SK-N-SH (cell line): ENCODE data around the gene RABEP2.

Experiments
- EP300 ChIP-seq, 2 experiments: IDR thresholded peaks; 2 replicates each; pipeline versions ENCODE4 v1.4.0 to v1.6.1; 2012; ENCODE audit warnings: borderline replicate concordance in 1 of 2, low read depth in 1 of 2, low read length in 1 of 2
- EZH2phosphoT487 ChIP-seq: fragments of 200-600 bp; sonication (generic); IDR thresholded peaks from 2 replicates; pipeline ENCODE4 v1.6.1; 2017; ENCODE audit warnings: low read depth, mixed run types, mild to moderate bottlenecking, antibody characterized with exemption, moderate library complexity, borderline replicate concordance
- FOSL2 ChIP-seq: IDR thresholded peaks from 2 replicates; pipeline ENCODE4 v1.4.0; 2012; ENCODE audit warnings: low read depth, mild to moderate bottlenecking, moderate library complexity, borderline replicate concordance
- GABPA ChIP-seq: IDR thresholded peaks from 2 replicates; pipeline ENCODE4 v1.4.0; 2012; ENCODE audit warnings: low read depth, mild to moderate bottlenecking
- GATA2 ChIP-seq: sonication (generic); formaldehyde crosslinking; IDR thresholded peaks from 2 replicates; pipeline ENCODE4 v1.5.0; 2020; ENCODE audit warnings: mild to moderate bottlenecking, missing genetic modification reagents
- MXI1 ChIP-seq: IDR thresholded peaks from 2 replicates; pipeline ENCODE4 v1.6.1; 2012; ENCODE audit warnings: mild to moderate bottlenecking, low read depth, low read length, improper control_type of control experiment
- POLR2AphosphoS5 ChIP-seq: IDR thresholded peaks from 2 replicates; pipeline ENCODE4 v1.6.1; 2012; ENCODE audit warnings: low read depth, low read length
- SIN3A ChIP-seq: IDR thresholded peaks from 2 replicates; pipeline ENCODE4 v1.6.1; 2012; ENCODE audit warnings: low read depth, mild to moderate bottlenecking, low read length, moderate library complexity, borderline replicate concordance
- TCF12 ChIP-seq: IDR thresholded peaks from 2 replicates; pipeline ENCODE4 v1.4.0; 2012
- YY1 ChIP-seq: IDR thresholded peaks from 2 replicates; pipeline ENCODE4 v1.4.0; 2012; ENCODE audit warnings: low read depth, mild to moderate bottlenecking
- TF ChIP-seq, protein P1 (sequence below): fragments of 200-600 bp; sonication (generic); IDR thresholded peaks from 2 replicates; pipeline ENCODE4 v1.6.1; 2017; ENCODE audit warnings: antibody characterized with exemption, mild to moderate bottlenecking, moderate library complexity
- TF ChIP-seq, protein P2 (sequence below): IDR thresholded peaks from 2 replicates; pipeline ENCODE4 v1.4.0; 2012; ENCODE audit warnings: low read depth, borderline replicate concordance
- TF ChIP-seq, protein P3 (sequence below): IDR thresholded peaks from 2 replicates; pipeline ENCODE4 v1.4.0; 2012; ENCODE audit warnings: low read depth, borderline replicate concordance

DNA sequence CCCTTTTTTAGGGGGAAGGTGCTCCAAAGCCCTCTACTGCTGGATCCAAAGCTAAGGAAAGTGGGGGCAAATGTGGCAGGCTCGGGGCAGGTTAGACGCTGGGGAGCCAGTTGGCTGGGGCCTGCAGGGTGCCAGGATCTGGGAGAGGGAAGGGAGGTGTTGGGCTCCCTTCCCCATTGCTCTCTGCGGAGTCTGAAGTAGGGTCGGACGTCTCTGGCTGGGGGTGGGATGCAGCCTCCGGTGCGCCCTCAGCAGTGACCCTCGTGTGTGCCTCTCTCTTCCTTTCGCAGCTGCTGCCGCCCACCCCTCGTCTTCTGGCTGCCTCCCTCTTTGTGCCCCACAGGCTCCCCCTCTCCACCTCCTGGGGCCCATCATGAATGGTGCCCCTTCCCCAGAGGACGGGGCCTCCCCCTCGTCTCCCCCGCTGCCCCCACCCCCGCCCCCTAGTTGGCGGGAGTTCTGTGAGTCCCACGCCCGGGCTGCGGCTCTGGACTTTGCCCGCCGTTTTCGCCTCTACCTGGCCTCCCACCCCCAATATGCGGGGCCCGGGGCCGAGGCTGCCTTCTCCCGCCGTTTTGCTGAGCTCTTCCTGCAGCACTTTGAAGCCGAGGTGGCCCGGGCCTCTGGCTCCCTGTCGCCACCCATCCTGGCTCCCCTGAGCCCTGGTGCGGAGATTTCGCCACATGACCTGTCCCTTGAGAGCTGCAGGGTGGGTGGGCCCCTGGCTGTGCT, 59.1 kb downstream of the RABEP2 start:
- TF ChIP-seq, protein P1, sequence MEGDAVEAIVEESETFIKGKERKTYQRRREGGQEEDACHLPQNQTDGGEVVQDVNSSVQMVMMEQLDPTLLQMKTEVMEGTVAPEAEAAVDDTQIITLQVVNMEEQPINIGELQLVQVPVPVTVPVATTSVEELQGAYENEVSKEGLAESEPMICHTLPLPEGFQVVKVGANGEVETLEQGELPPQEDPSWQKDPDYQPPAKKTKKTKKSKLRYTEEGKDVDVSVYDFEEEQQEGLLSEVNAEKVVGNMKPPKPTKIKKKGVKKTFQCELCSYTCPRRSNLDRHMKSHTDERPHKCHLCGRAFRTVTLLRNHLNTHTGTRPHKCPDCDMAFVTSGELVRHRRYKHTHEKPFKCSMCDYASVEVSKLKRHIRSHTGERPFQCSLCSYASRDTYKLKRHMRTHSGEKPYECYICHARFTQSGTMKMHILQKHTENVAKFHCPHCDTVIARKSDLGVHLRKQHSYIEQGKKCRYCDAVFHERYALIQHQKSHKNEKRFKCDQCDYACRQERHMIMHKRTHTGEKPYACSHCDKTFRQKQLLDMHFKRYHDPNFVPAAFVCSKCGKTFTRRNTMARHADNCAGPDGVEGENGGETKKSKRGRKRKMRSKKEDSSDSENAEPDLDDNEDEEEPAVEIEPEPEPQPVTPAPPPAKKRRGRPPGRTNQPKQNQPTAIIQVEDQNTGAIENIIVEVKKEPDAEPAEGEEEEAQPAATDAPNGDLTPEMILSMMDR = no peak
- TF ChIP-seq SIN3A (no peak), GABPA (no peak), MXI1 (no peak), EP300 (IDR thresholded peaks at IDR 0.05; ENCODE audit: borderline replicate concordance in 1 of 2, low read depth in 1 of 2, low read length in 1 of 2) (no peak), FOSL2 (no peak), EZH2phosphoT487 (no peak), TCF12 (no peak), POLR2AphosphoS5 (no peak), GATA2 (CRISPR knock-in tag) (no peak), YY1 (no peak)
- TF ChIP-seq, protein P2, sequence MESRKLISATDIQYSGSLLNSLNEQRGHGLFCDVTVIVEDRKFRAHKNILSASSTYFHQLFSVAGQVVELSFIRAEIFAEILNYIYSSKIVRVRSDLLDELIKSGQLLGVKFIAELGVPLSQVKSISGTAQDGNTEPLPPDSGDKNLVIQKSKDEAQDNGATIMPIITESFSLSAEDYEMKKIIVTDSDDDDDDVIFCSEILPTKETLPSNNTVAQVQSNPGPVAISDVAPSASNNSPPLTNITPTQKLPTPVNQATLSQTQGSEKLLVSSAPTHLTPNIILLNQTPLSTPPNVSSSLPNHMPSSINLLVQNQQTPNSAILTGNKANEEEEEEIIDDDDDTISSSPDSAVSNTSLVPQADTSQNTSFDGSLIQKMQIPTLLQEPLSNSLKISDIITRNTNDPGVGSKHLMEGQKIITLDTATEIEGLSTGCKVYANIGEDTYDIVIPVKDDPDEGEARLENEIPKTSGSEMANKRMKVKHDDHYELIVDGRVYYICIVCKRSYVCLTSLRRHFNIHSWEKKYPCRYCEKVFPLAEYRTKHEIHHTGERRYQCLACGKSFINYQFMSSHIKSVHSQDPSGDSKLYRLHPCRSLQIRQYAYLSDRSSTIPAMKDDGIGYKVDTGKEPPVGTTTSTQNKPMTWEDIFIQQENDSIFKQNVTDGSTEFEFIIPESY = no peak
- TF ChIP-seq, protein P3, sequence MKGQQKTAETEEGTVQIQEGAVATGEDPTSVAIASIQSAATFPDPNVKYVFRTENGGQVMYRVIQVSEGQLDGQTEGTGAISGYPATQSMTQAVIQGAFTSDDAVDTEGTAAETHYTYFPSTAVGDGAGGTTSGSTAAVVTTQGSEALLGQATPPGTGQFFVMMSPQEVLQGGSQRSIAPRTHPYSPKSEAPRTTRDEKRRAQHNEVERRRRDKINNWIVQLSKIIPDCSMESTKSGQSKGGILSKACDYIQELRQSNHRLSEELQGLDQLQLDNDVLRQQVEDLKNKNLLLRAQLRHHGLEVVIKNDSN = no peak
